Right renal pelvis (tissue), 4 donors: ENCODE measurements around the gene SCP2. TPM values are rescaled to one million over a fixed set of nuclear protein-coding genes. Genes with fewer than 3 reads are reported as not detected.

Experiments
- DNase-seq, 4 donors: peaks; one replicate each; pipeline ENCODE4 v3.0.0-alpha.2; 2013; ENCODE audit warnings: low read depth in 4 of 4, low spot score in 3 of 4, missing footprints in 1 of 4
- polyA plus RNA-seq, 4 donors: library from polyadenylated mRNA; unstranded; fragments of 120-200 nt; gene quantifications; one replicate each; pipeline ENCODE4 v1.2.1, GENCODE V29; 2013; ENCODE audit not compliant: insufficient read length in 4 of 4

The SCP2 gene
- polyA plus RNA-seq, 4 donors = 198 to 240 (median 227) TPM

GRCh38 chr1:53076721-53077598 lies 149.9 kb downstream of the SCP2 start:
- no peak for DNase-seq

DNA sequence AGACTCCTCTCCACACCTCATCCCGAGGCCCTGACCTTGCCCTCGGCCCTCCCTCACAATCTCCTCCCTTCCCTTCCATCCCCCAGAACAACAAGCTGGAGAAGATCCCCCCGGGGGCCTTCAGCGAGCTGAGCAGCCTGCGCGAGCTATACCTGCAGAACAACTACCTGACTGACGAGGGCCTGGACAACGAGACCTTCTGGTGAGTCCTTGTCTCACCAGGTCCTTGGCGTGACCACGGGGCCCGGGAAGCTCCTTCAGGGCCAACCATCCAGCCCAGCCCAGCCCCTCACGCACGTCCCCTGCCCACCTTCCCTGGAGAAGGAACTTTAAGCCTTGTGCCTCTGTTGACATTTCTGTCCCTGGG lies 150.5 kb downstream of the SCP2 start:
- no peak for DNase-seq

- no peak for DNase-seq
These were observed 151.4 kb downstream of the SCP2 start for GRCh38 chr1:53078333-53079101.

DNA sequence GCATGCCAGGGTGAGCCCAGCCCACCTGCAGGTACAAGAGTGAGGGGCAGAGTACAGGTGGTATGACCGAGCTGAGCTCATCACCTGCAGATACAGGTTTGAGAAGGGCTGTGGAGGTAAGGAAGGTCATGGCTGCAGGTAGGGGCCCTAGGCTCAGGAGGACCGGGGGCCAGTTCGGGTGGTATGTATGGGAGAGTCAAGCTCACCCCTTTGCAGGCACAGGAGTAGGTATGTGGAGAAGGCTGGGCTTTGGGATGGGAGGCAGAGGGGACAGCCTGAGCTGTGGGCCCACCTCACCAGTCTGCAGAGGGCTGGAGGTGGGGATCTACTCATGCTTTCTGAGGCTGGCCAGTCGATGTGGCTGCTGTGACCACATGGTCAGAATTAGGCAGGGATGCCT lies 152.2 kb downstream of the SCP2 start:
- DNase-seq = no peak

- no peak for DNase-seq
These were observed 153.0 kb downstream of the SCP2 start for GRCh38 chr1:53080041-53080440.

GRCh38 chr1:53080769-53081168 lies 153.7 kb downstream of the SCP2 start:
- no peak for DNase-seq

- DNase-seq = no peak
These were observed 154.4 kb downstream of the SCP2 start for GRCh38 chr1:53081384-53082066.

DNA sequence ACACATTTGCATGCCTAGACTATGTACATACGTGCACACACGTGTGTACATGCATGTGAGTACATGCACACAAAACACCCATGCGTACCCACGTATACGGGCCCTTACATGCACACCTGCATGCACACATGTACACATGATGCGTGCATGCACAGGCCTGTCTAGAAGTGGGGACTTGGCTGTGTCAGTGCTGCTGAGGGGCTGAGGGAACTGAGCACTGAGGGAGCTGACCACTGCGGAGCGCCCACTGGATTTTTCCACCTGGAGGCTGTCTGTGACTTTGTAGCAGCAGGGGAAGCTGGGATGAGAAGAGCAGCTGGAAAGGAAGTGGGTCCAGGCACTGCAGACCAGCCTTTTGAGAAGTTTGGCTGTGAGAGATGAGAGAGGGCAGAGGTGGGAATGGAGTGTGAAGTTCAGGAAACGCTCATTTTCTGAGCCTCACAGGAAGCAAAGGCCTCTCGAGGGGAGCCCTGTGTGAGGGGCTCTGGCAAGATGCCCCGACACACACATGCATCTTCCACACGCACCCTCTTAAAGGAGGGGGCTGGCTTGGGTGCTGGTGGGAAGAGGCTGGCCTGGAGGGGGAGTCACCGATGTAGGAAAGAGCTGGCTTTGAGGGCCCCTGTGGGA lies 155.9 kb downstream of the SCP2 start:
- DNase-seq = no peak

DNA sequence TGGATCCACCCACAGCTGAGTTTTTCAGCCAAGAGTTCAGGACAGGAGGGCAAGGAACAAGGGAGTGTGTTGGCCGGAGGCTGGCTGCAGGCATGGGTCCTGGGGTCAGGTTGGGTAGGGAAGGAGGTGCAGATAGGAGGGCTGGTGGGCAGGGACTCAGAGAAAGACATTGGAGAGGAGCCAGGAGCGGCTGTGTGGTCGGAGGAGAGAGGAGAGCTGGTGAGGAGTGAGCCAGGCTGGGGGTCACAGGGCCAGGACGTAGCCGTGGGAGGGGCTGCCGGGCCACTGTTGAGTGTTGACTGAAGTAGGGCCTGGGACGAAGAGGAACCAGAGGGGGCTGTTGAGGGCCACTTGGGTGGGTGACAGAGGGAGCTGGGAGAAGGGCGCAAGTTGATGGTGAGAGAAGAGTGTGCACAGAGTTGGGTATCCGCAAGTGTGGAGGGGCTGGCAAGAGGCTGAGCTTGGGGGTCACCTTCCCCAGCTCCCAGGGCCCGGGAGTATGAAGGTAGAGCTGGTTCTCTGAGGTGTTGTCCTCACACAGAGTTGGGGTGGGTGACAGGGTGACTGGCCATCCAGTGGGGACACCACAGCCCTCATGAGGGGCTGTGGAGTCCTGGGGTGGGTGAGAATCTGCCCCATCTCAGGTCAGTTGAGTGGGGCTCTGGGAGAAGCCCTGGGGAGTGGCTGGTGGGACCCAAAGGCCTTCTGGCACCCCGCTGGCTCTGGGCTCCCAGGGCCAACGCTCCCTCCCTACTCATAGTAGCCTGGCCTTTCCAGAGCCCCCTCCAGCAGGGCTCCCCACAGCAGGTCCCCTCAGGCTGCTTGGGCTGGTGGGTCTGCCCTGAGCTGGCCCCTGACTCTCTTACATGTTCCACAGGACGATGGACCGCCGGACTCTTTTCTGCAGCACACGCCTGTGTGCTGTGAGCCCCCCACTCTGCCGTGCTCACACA lies 156.8 kb downstream of the SCP2 start:
- DNase-seq = no peak

- no peak for DNase-seq
These were observed 157.5 kb downstream of the SCP2 start for GRCh38 chr1:53084589-53084971.

- DNase-seq = no peak
These were observed 158.3 kb downstream of the SCP2 start for GRCh38 chr1:53085405-53085804.

DNA sequence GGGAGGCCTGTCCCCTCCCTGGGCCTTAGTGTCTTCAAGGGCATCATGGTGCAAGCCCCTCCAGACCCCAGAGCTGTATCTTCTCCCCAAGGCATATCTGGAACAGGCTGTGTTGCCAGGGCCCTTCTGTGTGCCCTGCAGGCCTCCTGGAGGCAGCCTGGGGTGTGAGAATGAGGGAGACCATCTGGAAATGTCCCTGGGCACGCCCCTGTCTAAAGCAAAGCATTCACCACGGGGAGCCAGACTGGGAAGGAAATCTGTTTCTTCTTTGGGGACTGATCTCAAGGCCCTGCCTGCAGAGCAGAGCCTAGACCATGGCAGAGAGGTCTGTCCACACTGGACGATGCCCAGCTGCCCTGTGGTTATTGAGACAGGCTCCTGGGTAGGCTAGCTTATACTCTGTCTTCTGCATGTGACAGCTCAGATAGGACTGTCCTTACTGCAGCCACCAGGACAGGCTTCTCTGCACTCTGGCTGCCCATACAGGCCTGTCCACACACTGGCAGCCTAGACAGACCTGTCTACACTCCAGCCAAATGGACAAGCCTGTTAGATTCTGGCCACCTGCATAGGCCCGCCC lies 159.5 kb downstream of the SCP2 start:
- no peak for DNase-seq

- DNase-seq = no peak
These were observed 160.5 kb downstream of the SCP2 start for GRCh38 chr1:53087332-53088285.

DNA sequence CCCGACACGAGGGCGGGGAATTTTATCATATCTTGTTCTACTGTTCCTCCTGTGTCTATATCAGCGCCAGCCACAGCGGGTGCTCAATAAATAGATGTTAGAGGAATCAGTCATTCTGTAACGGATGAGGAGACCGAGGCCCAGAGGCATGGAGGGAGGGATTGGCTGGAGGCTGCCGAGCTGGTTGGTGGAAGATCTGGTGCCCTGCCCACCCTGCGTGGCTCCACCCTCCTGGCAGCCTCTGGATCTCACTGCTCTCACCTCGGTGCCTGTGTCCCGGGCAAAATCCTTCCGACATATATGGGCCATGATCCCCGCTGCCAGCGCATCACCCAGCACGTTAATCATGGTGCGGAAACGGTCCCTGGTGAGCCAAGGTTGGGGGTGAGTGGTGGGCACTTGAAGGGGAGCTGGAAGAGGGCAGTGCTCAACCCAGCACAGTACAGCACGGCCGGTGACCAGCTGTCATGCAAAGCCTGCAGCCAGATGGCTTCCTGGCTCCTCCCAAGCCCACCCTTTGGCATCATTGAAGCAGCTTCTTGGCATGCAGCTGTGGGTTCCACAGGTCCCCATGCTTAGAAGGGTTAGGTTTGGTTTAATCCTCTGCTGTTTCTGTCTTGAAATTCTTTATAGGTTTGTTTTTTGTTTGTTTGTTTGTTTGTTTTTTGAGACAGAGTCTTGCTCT lies 161.7 kb downstream of the SCP2 start:
- DNase-seq = no peak

DNA sequence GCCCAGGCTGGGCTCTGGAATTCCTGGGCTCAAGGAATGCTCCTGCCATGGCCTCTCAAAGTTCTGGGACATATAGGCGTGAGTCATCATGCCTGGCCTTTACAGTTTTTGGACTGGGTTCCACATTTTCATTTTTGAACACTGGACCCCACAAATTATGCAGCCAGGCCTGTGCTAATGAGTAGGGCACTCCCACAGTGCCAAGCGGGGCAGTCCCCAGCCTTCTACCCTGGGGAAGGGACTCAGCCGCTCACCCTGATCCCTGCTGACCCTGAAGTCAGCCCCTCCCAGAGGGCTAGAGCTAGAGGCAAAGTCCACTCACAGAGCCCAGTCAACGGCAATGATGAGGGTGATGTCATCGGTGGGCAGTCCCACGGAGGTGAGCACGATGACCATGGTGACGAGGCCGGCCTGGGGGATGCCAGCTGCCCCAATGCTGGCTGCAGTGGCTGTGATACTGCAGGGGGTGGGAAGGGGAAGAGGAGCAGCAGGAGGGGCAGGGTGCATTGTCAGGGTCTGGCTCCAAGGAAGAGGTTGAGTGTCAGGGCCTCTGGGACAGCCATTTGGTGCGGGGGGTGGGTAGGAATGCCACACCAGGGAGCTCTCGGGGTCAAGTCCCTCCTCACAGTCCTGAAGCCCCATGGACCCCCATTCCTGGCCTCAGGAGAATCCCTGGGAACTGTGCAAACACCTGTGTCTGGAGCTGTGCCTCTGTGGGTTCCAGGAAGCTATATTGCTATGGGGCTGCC lies 162.6 kb downstream of the SCP2 start:
- no peak for DNase-seq

DNA sequence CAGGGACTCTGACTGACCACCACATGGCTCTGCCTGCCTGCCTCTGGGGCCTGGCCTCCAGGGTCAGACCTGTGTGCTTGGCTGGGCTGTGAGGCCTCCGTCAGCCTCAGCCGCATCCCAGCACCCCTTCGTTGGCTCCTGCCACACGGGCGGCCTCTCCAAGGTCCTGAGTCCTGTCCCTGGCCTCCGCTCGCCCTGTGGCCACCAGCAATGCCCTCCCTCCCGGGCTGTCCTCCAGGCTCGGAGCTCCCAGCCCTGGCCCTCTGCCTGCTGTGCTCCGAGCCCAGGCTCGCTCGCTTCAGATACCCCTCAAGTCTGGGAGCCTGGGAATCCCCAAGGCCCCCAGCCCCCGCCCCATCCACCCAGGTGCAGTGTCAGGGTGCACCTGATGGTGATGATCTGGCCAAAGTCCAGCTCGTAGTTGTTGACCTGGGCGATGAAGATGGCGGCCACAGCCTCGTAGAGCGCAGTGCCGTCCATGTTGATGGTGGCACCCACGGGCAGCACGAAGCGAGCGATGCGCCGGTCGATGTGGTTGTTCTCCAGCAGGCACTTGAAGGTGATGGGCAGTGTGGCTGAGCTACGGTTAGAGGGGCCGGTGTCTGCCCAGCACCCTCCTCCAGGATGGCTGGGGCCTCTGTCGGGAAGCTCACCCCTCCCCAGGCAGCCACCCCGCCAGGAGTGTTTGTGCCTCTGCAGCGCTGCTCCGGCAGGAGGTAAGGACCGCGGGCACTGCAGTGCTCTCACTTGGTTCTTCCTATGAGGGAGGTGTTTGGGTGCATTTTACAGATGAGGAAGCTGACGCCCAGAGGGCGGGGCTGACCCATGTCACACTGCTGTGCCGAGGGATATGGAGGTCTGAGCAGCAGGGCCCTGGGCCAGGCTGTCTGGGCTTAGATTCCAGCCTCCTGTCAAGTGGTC lies 163.4 kb downstream of the SCP2 start:
- no peak for DNase-seq
